Measurements from ENCODE around the gene CLEC7A.
A peak's percentile ranks its signal among the peaks of the same experiment; 100 is the strongest.

The CLEC7A gene

DNA sequence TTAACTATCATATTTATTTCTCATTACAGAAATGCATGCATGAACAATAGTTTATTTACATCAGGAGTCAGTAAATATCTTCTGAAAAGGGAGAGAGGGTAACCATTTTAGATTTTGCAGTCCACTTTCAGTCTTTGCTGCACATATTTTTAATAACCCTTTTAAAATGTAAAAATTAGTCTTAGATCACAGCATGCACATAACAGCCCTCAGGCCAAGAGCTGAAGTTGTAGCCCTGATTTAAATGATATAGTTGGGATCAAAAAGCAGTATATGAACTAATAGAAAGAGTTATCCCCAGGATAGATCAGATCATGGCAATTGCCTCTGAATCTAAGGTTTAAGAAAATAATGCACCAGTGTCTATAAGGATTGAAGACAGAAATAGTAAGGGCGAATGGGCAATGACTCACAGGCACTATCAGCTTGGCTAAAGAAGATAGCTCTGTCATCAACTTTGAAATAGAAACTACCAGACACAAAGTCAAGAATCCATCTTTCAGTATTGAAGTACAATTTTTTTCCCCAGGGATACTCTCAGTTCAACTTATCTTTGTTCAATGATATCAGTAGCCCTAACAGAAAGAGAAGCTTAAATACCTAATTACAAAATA, 13.1 kb upstream of the CLEC7A start:
- H3K27ac ChIP-seq, result no peak overlapping the region
- DNase-seq (ENCODE audit: low spot score), result no peak
- no peak overlapping the region for H3K4me3 ChIP-seq
- TF ChIP-seq, protein P1, sequence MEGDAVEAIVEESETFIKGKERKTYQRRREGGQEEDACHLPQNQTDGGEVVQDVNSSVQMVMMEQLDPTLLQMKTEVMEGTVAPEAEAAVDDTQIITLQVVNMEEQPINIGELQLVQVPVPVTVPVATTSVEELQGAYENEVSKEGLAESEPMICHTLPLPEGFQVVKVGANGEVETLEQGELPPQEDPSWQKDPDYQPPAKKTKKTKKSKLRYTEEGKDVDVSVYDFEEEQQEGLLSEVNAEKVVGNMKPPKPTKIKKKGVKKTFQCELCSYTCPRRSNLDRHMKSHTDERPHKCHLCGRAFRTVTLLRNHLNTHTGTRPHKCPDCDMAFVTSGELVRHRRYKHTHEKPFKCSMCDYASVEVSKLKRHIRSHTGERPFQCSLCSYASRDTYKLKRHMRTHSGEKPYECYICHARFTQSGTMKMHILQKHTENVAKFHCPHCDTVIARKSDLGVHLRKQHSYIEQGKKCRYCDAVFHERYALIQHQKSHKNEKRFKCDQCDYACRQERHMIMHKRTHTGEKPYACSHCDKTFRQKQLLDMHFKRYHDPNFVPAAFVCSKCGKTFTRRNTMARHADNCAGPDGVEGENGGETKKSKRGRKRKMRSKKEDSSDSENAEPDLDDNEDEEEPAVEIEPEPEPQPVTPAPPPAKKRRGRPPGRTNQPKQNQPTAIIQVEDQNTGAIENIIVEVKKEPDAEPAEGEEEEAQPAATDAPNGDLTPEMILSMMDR (IDR thresholded peaks at IDR 0.05), result no peak

DNA sequence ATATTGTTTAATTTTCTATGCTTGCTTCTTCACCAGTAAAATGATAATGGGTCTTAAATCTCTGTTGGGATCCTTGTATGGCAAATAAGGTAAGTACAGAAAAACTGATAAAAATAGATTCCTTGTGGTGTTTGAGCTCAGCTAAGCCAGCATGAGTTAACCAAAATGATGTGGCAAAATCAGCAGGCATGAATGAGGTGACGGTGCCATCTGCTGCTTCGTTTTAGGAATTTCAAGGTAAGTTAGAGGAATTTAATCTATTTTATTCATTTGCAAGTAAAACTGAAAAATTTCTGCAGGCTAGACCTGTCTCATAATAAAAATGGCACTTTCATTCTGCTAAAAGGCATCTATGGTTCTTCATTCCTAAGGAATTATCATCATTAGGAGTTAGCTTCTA, 10.0 kb upstream of the CLEC7A start:
- no peak for DNase-seq (ENCODE audit: low spot score)
- TF ChIP-seq, protein P1 (IDR thresholded peaks at IDR 0.05), result peak; percentile 35
- no peak overlapping the region for H3K4me3 ChIP-seq
- no peak overlapping the region for H3K27ac ChIP-seq

DNA sequence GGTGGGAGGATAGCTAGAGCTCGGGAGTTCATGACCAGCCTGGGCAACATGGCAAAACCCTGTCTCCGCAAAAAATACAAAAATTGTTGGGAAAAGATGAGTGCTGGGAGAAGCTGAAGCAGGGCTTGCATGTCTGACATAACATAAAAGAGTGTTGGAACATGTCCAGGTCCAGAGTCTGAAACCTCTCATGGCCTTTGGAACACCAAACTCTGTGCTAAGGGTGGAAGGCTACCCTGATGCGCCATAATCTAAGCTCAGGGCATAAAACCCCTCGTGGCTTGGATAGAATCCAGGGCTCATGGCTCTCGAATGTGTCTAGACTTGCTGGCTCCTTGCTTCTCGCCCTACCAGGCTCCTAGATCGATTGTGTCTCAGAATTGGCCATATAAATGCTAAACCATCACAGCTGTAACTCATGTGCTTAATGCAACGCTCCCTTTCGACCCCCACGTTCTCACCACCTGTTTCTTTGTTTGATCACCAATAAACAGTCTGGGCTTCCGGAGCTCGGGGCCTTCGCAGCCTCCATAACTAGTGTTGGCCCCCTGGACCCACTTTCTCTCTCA, 6.7 kb upstream of the CLEC7A start:
- no peak for DNase-seq (ENCODE audit: low spot score)
- H3K4me3 ChIP-seq, result no peak overlapping the region
- no peak overlapping the region for H3K27ac ChIP-seq
- TF ChIP-seq, protein P1 (IDR thresholded peaks at IDR 0.05), result no peak

DNA sequence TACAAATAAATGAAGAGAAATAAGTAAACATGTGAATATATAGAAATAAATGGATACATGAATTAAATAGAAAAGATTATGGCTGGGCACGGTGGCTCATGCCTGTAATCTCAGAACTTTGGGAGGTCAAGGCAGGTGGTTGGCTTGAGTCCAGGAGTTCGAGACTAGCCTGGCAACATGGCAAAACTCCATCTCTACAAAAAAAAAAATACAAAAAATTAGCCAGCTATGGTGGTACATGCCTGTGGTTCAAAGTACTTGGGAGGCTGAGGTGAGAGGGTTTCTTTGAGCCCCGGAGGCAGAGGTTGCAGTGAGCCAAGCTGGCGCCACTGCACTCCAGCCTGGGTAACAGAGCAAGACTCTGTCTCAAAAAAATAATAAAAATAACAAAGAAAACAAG, 5.1 kb upstream of the CLEC7A start:
- H3K4me3 ChIP-seq, result no peak overlapping the region
- TF ChIP-seq, protein P1 (IDR thresholded peaks at IDR 0.05), result no peak
- H3K27ac ChIP-seq, result no peak overlapping the region
- DNase-seq (ENCODE audit: low spot score), result no peak

DNA sequence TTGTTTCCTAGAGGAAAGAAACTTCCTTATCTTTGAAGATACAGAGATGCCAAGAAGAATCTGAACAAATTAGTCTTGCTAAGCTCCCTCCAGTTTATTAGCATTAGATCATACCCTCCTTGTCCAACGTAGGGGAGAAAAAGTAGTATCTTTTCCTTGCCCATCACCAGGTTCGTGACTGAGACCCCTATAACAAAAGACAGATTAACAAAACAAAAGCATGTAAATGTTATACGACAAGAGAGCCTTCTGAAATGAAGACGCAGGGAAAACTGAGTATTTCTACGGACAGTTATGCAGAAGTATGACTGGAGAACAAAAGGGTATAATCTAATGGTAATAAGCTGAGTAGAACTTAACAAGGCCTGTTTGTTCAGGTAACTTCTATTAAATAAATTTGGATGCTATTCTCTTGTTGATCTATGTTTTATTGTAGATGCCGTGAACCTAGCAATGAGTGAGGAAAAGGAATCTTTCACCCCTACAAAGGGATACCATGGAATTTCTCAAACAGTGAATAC, 2.9 kb upstream of the CLEC7A start:
- H3K27ac ChIP-seq, result no peak overlapping the region
- TF ChIP-seq, protein P1 (IDR thresholded peaks at IDR 0.05), result no peak
- no peak overlapping the region for H3K4me3 ChIP-seq
- DNase-seq (ENCODE audit: low spot score), result no peak

DNA sequence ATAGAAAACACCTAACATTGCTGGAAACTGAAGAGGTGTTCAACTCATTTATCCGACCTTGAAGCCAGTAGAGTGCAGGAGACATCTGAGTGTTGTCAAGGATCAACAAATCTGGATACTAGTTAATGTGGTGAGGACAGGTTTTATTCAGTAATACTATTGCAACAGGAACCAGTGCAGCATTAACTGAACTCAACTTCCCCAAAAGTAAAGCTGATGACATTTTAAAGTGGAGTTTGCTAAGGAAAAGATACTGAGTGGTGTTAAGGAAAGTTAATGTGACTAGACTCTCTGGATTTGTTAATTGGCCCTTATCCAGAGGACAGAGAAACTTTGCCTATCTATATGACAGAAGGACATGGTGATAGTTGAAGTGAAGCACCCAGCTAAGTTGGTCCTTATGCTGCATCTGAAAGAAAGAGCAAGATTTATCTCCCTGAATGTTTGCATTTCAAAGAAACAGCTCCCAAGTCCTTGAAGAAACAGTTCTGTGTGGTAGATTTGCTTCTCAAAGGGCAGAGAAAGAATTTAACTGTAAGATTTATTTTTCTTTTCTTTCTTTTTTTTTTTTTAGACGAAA, 1.2 kb upstream of the CLEC7A start:
- no peak for DNase-seq (ENCODE audit: low spot score)
- Histone ChIP-seq H3K27ac (peak overlapping the region in 1 of 2 donors; percentile 3), H3K4me3 (no peak overlapping the region)
- TF ChIP-seq, protein P1 (IDR thresholded peaks at IDR 0.05), result no peak

DNA sequence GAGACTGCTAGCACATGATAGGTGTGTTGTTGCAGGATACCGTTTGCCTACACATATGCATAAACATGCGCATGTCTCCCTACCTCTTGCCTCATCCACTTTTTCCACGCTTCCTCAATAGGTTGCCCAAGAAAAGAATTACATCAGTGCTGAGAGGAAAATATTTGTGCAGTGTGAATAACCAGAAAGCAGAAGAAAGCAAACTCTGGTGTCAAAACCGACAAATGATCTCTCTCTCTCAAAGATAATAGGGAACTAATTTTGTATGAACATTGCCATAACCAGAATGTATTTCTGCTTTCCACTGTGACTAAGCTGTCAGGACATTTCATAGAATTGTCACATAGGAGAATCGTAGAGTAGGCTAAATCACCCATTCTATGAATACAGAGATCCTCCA, 1.3 kb downstream of the CLEC7A start:
- Histone ChIP-seq H3K27ac (peak overlapping the region in 1 of 2 donors; percentile 66), H3K4me3 (peak overlapping the region; percentile 44)
- TF ChIP-seq, protein P1 (IDR thresholded peaks at IDR 0.05), result no peak
- DNase-seq (ENCODE audit: low spot score), result no peak
